Mucosa of rectum (tissue), 2 donors: ENCODE data around the gene TMEM63C.

Source experiments
- H3K27ac ChIP-seq, 2 donors: one replicate each; pipeline ENCODE4 v1.7.0; 2013; ENCODE audit warnings: inconsistent platforms in 2 of 2, low read depth in 2 of 2, low read length in 2 of 2
- H3K27me3 ChIP-seq, 2 donors: one replicate each; pipeline ENCODE4 v1.7.0; 2013; ENCODE audit warnings: low read length in 2 of 2; ENCODE audit not compliant: control insufficient read depth in 2 of 2, insufficient read depth in 2 of 2
- H3K36me3 ChIP-seq, 2 donors: one replicate each; pipeline ENCODE4 v1.7.0; 2013; ENCODE audit warnings: low read length in 2 of 2; ENCODE audit not compliant: control insufficient read depth in 2 of 2, insufficient read depth in 2 of 2
- H3K4me1 ChIP-seq, 2 donors: one replicate each; pipeline ENCODE4 v1.7.0; 2013; ENCODE audit warnings: low read length in 2 of 2, mild to moderate bottlenecking in 1 of 2; ENCODE audit not compliant: control insufficient read depth in 2 of 2, insufficient read depth in 2 of 2
- H3K4me3 ChIP-seq, 2 donors: one replicate each; pipeline ENCODE4 v1.7.0; 2013; ENCODE audit warnings: low read length in 2 of 2
- H3K9ac ChIP-seq, 2 donors: one replicate each; pipeline ENCODE4 v1.7.0; 2013; ENCODE audit warnings: low read length in 2 of 2, low read depth in 1 of 2, mild to moderate bottlenecking in 1 of 2
- H3K9me3 ChIP-seq, 2 donors: one replicate each; pipeline ENCODE4 v1.7.0; 2013; ENCODE audit warnings: low read length in 2 of 2; ENCODE audit not compliant: control insufficient read depth in 2 of 2
- donor health status: healthy.
- donor health status: Normal muscosa, but diverticular disease.

The TMEM63C gene

DNA sequence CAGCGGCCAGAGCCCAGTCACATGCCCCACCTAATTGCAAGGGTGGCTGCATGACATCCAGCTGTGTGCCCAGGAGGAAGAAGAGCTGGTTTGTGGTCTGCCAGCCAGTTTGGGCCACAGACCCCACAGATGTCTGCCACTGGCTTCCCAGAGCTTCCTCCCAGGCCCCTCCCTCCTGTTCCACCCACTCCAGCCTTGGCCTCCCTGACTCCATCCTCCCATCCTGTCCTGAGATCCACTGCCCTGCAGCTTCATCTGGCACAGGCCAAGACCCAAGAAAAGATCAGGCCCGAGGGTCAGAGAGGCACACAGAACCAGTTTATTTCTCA, 83.6 kb downstream of the TMEM63C start:
- peaks cover 10 to 13% of the 10 kb centered on the region in 2 donors for H3K27me3 ChIP-seq
- H3K9me3 ChIP-seq: peaks cover 0 to 4% of the 10 kb centered on the region in 2 donors
- H3K9ac ChIP-seq: no peak overlapping the region
- no peaks in the 10 kb centered on the region for H3K36me3 ChIP-seq
- H3K4me1 ChIP-seq: no peaks in the 10 kb centered on the region
- no peak overlapping the region for H3K27ac ChIP-seq
- no peak overlapping the region for H3K4me3 ChIP-seq

GRCh38 chr14:77265561-77266335, 84.2 kb downstream of the TMEM63C start:
- H3K36me3 ChIP-seq: no peaks in the 10 kb centered on the region
- H3K4me1 ChIP-seq: no peaks in the 10 kb centered on the region
- H3K9ac ChIP-seq: no peak overlapping the region
- H3K9me3 ChIP-seq: peaks cover 0 to 4% of the 10 kb centered on the region in 2 donors
- H3K4me3 ChIP-seq: no peak overlapping the region
- H3K27ac ChIP-seq: no peak overlapping the region
- peaks cover 10 to 13% of the 10 kb centered on the region in 2 donors for H3K27me3 ChIP-seq

DNA sequence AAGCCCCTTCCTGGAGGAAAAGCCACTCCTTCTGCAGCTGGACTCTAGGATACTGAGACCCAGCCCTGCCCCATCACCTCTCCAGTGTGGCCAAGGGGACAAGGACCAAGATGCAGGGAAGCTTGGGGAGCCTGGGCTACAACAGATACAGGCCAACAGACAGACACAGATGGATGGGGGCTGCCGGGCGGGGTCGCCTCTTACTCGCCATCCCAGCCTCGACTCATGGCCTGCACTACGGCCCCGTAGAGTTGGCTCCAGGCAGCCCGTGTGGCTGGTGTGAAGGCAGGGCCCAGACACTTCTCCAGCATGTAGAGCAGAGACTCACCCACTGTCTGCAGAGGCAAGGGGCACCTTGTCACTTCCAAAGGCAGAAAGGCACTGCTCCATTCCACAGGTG, 84.7 kb downstream of the TMEM63C start:
- no peaks in the 10 kb centered on the region for H3K36me3 ChIP-seq
- no peak overlapping the region for H3K27ac ChIP-seq
- H3K9ac ChIP-seq: no peak overlapping the region
- peaks cover 0 to 4% of the 10 kb centered on the region in 2 donors for H3K9me3 ChIP-seq
- no peak overlapping the region for H3K4me3 ChIP-seq
- H3K27me3 ChIP-seq: peaks cover 10 to 16% of the 10 kb centered on the region in 2 donors
- H3K4me1 ChIP-seq: no peaks in the 10 kb centered on the region

DNA sequence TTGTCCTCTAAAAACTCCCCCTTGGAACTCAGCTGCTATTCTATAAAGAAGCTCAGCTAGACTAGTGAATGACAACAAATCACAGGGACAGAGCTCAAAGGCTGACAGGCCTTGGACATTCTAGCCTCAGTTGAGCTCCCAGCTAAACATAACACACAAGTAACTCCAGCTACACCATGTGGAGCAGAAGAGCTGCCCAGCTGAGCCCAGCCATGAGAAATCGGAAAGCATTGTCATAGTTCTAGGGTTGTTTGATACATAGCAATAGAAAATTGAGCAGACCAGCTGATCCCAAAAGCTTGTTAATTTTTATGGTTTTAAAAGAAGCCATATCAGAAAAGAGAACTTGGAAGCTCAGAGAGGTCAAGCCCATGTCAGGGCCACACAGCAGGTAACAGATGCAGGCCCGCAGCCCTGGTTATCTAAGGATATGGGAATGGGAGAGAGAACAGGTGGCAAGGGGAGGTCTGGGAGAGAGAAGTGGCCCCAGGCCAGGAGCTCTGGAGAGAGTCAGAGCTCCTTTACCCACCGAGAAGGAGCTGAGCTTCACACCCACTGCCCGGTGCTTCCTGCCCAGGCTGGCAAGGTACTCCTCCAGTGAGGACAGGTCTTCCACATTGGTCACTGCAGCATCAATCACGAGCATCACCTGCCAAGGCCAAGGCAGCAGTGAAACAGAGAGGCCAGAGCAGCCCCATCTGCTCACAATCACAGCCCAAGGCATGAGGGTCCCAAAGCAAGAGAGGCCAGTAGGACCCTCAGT, 86.5 kb downstream of the TMEM63C start:
- peaks cover 10 to 16% of the 10 kb centered on the region in 2 donors for H3K27me3 ChIP-seq
- H3K4me1 ChIP-seq: no peaks in the 10 kb centered on the region
- no peak overlapping the region for H3K27ac ChIP-seq
- H3K36me3 ChIP-seq: no peaks in the 10 kb centered on the region
- no peak overlapping the region for H3K9ac ChIP-seq
- peaks cover 0 to 4% of the 10 kb centered on the region in 2 donors for H3K9me3 ChIP-seq
- H3K4me3 ChIP-seq: no peak overlapping the region

DNA sequence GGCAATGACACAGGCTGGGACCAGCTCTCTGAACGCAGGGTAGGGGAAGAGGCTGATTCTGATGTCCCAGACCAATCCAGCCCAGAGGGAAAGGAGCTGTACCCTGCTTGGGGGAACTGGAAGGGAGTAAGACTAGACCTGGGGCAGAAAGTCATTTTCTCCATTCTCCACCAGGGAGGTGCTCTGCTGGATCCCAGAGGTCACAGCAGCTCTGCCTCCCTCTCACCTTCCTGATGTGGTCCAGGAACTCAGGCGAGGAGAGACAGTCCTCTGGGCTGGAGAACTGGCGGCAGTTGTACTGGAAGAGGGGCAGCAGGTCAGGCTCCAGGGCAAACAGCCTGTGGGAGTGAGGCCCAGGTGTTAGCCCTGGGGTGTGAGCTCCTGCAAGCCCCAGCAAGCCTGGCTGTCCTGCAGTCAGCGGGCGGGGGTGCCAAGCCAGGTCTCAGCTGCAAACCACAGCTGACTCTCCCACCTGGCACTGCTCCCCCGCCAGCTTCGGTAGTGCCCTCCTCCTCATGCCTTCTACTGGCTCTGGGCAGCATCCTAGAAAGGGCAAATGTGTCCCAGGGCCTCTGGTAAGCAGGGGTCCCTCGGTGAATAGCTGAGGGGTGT, 87.5 kb downstream of the TMEM63C start:
- H3K9ac ChIP-seq: no peak overlapping the region
- peaks cover 10 to 16% of the 10 kb centered on the region in 2 donors for H3K27me3 ChIP-seq
- H3K4me3 ChIP-seq: no peak overlapping the region
- H3K4me1 ChIP-seq: no peaks in the 10 kb centered on the region
- H3K27ac ChIP-seq: no peak overlapping the region
- H3K9me3 ChIP-seq: peaks cover 0 to 4% of the 10 kb centered on the region in 2 donors
- H3K36me3 ChIP-seq: no peaks in the 10 kb centered on the region

GRCh38 chr14:77270361-77271112, 88.9 kb downstream of the TMEM63C start:
- Histone ChIP-seq H3K36me3 (no peaks in the 10 kb centered on the region), H3K27ac (no peak overlapping the region), H3K4me3 (no peak overlapping the region), H3K9ac (no peak overlapping the region), H3K4me1 (no peaks in the 10 kb centered on the region), H3K9me3 (peaks cover 0 to 4% of the 10 kb centered on the region in 2 donors), H3K27me3 (peaks cover 10 to 16% of the 10 kb centered on the region in 2 donors)

GRCh38 chr14:77271113-77271710, 89.6 kb downstream of the TMEM63C start, which contains the start of gene NGB:
TSS of gene NGB (minus strand) at chr14:77271206. CDS start at chr14:77270937, 269 bp downstream.
- Histone ChIP-seq H3K9ac (no peak within 1 kb of the TSS), H3K27me3 (peaks cover 10 to 16% of the 10 kb centered on the region in 2 donors)

GRCh38 chr14:77272261-77272660, 90.7 kb downstream of the TMEM63C start:
- Histone ChIP-seq H3K9ac (no peak overlapping the region), H3K4me1 (no peaks in the 10 kb centered on the region), H3K27me3 (peaks cover 8 to 16% of the 10 kb centered on the region in 2 donors), H3K9me3 (peaks cover 0 to 4% of the 10 kb centered on the region in 2 donors), H3K36me3 (no peaks in the 10 kb centered on the region), H3K4me3 (no peak overlapping the region), H3K27ac (no peak overlapping the region)

More at GRCh38 chr14:77271113-77271710, 89.6 kb downstream of the TMEM63C start, which contains the start of gene NGB:
- Histone ChIP-seq H3K4me3 (no peak within 1 kb of the TSS), H3K9me3 (peaks cover 0 to 4% of the 10 kb centered on the region in 2 donors), H3K4me1 (no peaks in the 10 kb centered on the region), H3K36me3 (no peaks in the 10 kb centered on the region), H3K27ac (no peak within 1 kb of the TSS)

DNA sequence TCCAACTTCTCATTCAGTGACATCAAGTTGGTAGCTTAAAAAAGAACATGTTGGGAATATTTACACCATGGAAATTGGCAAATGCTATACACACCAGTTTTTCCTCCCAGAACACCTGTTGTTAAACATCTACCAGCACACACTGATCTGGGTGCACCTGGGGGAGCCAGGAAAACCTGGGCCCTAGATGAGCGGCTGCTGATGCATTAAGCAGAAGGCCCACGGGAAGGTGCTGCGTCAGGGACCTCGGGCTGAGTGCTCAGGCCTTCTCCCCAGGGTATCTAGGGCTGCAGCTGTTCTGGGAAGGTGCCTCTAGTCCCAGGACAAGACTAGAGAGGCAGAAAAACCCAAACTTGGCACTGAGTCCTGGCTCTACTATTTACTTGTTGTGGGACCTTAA, 92.2 kb downstream of the TMEM63C start:
- Histone ChIP-seq H3K36me3 (peaks cover 0 to 3% of the 10 kb centered on the region in 2 donors), H3K27me3 (peaks cover 3 to 10% of the 10 kb centered on the region in 2 donors), H3K9me3 (no peaks in the 10 kb centered on the region)

More for the DNA sequence above, 92.2 kb downstream of the TMEM63C start:
- H3K9ac ChIP-seq: no peak overlapping the region
- no peak overlapping the region for H3K27ac ChIP-seq
- H3K4me1 ChIP-seq: no peaks in the 10 kb centered on the region
- H3K4me3 ChIP-seq: no peak overlapping the region
